HG02840 (cell line): ENCODE measurements around the gene FAM83D.
A peak's percentile ranks its signal among the peaks of the same experiment; 100 is the strongest.
"Not testable (repeated sequence)": the region's sequence is repeated elsewhere in the genome, so short reads cannot be mapped to it uniquely, and the experiment has no call there.

Experiments
- ATAC-seq: cut with Tn5 transposase; IDR thresholded peaks from one replicate; pipeline ENCODE4 v1.9.1; 2021; ENCODE audit warnings: mild to moderate bottlenecking, moderate library complexity, moderate number of reproducible peaks; ENCODE audit not compliant: unreplicated experiment, low FRiP score

The FAM83D gene

DNA sequence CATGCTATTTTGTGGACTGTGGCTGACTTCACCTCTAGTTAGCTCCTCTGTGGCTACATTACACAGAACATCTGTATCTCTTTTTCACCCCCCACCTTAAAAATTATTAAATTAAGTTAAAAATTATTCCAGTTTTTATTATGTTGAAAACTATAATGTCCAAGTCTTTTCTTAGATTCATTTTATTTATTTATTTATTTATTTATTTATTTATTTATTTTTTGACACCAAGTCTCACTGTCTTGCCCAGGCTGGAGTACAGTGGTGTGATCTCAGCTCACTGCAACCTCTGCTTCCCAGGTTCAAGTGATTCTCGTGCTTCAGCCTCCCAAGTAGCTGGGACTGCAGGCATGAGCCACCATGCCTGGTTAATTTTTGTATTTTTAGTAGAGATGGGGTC lies 70.6 kb downstream of the FAM83D start:
- ATAC-seq, result not testable (repeated sequence)

DNA sequence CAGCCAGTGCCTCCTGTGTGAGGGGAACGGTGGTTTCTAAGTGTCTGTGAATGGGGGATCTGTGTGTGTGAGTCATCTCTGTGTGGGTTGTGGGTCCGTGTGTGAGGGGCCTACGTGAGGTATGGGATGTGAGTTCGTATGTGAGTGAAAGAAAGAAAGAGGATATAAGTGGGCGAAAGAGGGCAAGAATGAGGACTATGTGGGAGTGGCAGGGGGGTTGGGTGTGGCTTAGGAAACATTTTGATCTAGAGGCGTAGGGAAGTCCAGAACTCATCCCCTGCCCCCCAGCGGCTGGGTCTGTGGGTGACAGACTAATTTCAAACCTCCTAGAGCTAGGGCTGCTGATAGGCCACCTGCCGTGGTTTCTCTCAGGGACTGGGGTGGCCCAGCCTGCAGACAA lies 71.4 kb downstream of the FAM83D start:
- ATAC-seq, result peak; percentile 54

DNA sequence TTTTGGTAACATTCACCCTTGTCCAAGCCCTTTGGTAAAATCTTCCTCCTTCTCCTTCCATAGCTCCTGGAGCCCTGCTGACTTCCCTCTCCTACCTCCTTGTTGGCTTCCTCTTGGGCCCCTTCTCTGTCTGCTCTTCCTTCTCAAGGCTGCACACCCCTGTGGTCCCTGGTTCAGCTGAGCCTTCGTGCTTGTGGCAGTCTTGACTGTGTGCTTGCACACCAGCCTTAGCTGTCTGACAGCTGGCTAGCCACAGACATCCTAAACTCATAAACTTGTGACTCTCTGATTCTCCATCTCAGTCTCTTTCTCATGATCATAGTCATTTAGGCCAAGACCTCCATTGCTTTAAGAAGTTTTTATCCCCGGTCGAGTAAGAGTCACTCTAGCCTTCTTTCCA lies 73.0 kb downstream of the FAM83D start:
- no peak for ATAC-seq

- ATAC-seq, result no peak
Observed at GRCh38 chr20:38999965-39000910, 74.0 kb downstream of the FAM83D start.
